ENCODE results near the gene VWC2.

Gene VWC2

DNA sequence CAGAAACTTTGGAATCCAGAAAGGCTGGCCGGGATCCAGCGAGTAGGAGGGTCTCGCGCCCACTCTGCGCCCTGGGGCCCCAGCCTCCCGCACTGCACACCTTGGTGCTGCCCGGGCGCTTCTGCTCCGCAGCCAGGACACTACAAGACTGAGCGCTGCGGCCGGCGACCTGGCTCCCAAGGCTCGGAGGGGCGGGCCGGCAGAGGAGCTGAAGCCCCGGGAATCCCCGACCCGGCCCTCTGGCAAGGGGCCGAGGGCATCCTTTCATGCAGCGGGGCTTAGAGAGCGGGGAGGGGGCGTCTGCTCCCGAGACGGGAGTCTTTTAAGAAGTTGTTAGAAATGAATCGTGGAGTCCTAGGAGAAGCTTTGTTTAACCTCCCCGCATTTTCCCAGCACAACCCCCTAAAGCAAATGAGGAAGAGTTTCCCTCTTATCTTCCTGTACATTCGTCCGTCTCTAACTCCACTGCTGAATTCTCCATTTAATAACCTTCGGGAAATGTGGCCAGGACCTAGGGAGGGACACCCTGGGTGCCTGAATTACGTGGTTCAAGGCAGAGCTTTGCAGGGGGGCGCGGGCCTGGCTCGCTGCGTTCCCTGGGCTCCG, 1.1 kb downstream of the VWC2 start:
- TF ChIP-seq, protein P1, sequence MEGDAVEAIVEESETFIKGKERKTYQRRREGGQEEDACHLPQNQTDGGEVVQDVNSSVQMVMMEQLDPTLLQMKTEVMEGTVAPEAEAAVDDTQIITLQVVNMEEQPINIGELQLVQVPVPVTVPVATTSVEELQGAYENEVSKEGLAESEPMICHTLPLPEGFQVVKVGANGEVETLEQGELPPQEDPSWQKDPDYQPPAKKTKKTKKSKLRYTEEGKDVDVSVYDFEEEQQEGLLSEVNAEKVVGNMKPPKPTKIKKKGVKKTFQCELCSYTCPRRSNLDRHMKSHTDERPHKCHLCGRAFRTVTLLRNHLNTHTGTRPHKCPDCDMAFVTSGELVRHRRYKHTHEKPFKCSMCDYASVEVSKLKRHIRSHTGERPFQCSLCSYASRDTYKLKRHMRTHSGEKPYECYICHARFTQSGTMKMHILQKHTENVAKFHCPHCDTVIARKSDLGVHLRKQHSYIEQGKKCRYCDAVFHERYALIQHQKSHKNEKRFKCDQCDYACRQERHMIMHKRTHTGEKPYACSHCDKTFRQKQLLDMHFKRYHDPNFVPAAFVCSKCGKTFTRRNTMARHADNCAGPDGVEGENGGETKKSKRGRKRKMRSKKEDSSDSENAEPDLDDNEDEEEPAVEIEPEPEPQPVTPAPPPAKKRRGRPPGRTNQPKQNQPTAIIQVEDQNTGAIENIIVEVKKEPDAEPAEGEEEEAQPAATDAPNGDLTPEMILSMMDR (conservative IDR thresholded peaks at IDR 0.05; ENCODE audit: low read depth, low read length) = no peak
- H3K4me3 ChIP-seq (ENCODE audit: low read depth, low read length) = no peak overlapping the region
- no peak for DNase-seq (ENCODE audit: low read depth)

- H3K4me3 ChIP-seq (ENCODE audit: low read depth, low read length) = no peak overlapping the region
- no peak for DNase-seq (ENCODE audit: low read depth)
Observed at GRCh38 chr7:49775065-49775948, 1.9 kb downstream of the VWC2 start.

DNA sequence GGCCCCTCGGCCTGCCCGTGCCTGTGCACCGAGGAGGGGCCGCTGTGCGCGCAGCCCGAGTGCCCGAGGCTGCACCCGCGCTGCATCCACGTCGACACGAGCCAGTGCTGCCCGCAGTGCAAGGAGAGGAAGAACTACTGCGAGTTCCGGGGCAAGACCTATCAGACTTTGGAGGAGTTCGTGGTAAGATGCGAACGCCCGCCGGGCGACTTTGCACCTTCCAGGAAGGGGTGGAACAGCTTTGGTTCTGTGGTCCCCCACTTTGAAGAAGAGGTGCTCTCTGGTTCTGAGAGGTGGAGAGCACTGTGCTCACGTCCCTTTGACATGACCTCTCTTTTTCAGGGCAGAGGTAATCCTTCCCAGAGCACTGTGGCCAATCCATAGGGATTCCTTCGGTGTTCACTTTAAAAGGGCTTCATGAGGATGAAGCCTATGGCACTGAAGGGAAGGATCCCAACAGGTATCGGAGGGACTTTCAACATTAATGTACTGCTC, 2.6 kb downstream of the VWC2 start:
- DNase-seq (ENCODE audit: low read depth) = no peak
- H3K4me3 ChIP-seq (ENCODE audit: low read depth, low read length) = no peak overlapping the region
- TF ChIP-seq, protein P1 (conservative IDR thresholded peaks at IDR 0.05; ENCODE audit: low read depth, low read length) = no peak

More at GRCh38 chr7:49775065-49775948, 1.9 kb downstream of the VWC2 start:
- TF ChIP-seq, protein P1 (conservative IDR thresholded peaks at IDR 0.05; ENCODE audit: low read depth, low read length) = no peak

GRCh38 chr7:49776994-49777393, 3.6 kb downstream of the VWC2 start:
- no peak overlapping the region for H3K4me3 ChIP-seq (ENCODE audit: low read depth, low read length)
- DNase-seq (ENCODE audit: low read depth) = no peak
- TF ChIP-seq, protein P1 (conservative IDR thresholded peaks at IDR 0.05; ENCODE audit: low read depth, low read length) = no peak

GRCh38 chr7:49778731-49779270, 5.4 kb downstream of the VWC2 start:
- no peak overlapping the region for H3K4me3 ChIP-seq (ENCODE audit: low read depth, low read length)
- no peak for DNase-seq (ENCODE audit: low read depth)
- TF ChIP-seq, protein P1 (conservative IDR thresholded peaks at IDR 0.05; ENCODE audit: low read depth, low read length) = no peak

GRCh38 chr7:49780953-49781352, 7.5 kb downstream of the VWC2 start:
- no peak for DNase-seq (ENCODE audit: low read depth)
- TF ChIP-seq, protein P1 (conservative IDR thresholded peaks at IDR 0.05; ENCODE audit: low read depth, low read length) = no peak
- no peak overlapping the region for H3K4me3 ChIP-seq (ENCODE audit: low read depth, low read length)
